Mesendoderm (in vitro differentiated cells): ENCODE measurements around the gene MPZL1.
"Not testable (repeated sequence)": the region's sequence is repeated elsewhere in the genome, so short reads cannot be mapped to it uniquely, and the experiment has no call there.

Experiments used
- DNase-seq: peaks from one replicate; pipeline ENCODE4 v3.0.0; 2013
- H2AK5ac ChIP-seq: 2 replicates; pipeline ENCODE4 v1.6.1; 2013; ENCODE audit warnings: low read length, inconsistent platforms
- H2BK120ac ChIP-seq: 2 replicates; pipeline ENCODE4 v1.6.1; 2013; ENCODE audit warnings: low read depth, mild to moderate bottlenecking, low read length, moderate library complexity, mixed read lengths
- H2BK15ac ChIP-seq: replicated peaks from 2 replicates; pipeline ENCODE4 v1.6.1; 2013; ENCODE audit warnings: low read depth, mild to moderate bottlenecking, moderate library complexity
- H2BK5ac ChIP-seq: 2 replicates; pipeline ENCODE4 v1.6.1; 2013; ENCODE audit warnings: low read length, inconsistent platforms
- H3K18ac ChIP-seq: 2 replicates; pipeline ENCODE4 v1.6.1; 2013; ENCODE audit warnings: mild to moderate bottlenecking, low read length, mixed read lengths
- H3K23ac ChIP-seq: one replicate; pipeline ENCODE4 v1.6.1; 2013; ENCODE audit warnings: low read length
- H3K27ac ChIP-seq: 2 replicates; pipeline ENCODE4 v1.5.1; 2013; ENCODE audit warnings: low read depth, mild to moderate bottlenecking, inconsistent platforms, low read length, moderate library complexity
- H3K27me3 ChIP-seq: 2 replicates; pipeline ENCODE4 v1.6.1; 2013; ENCODE audit warnings: low read length, control low read depth, mild to moderate bottlenecking, inconsistent platforms; ENCODE audit not compliant: insufficient read depth, poor library complexity
- H3K36me3 ChIP-seq: 2 replicates; pipeline ENCODE4 v1.6.1; 2013; ENCODE audit warnings: low read length, inconsistent platforms; ENCODE audit not compliant: control insufficient read depth, insufficient read depth
- H3K4ac ChIP-seq: one replicate; pipeline ENCODE4 v1.6.1; 2013; ENCODE audit warnings: low read depth, mild to moderate bottlenecking, low read length, moderate library complexity
- H3K4me1 ChIP-seq: 2 replicates; pipeline ENCODE4 v1.6.1; 2013; ENCODE audit warnings: low read depth, low read length, inconsistent platforms; ENCODE audit not compliant: control insufficient read depth
- H3K4me2 ChIP-seq: 2 replicates; pipeline ENCODE4 v1.6.1; 2013; ENCODE audit warnings: low read length
- H3K4me3 ChIP-seq: 2 replicates; pipeline ENCODE4 v1.5.1; 2013; ENCODE audit warnings: mild to moderate bottlenecking, low read length
- H3K56ac ChIP-seq: one replicate; pipeline ENCODE4 v1.6.1; 2013; ENCODE audit warnings: low read length
- H3K79me1 ChIP-seq: 2 replicates; pipeline ENCODE4 v1.6.1; 2013; ENCODE audit warnings: low read length, inconsistent platforms
- H3K79me2 ChIP-seq: 2 replicates; pipeline ENCODE4 v1.6.1; 2013; ENCODE audit warnings: mild to moderate bottlenecking, low read length; ENCODE audit not compliant: control insufficient read depth, insufficient read depth
- H3K9ac ChIP-seq: 2 replicates; pipeline ENCODE4 v1.6.1; 2013; ENCODE audit warnings: low read length, inconsistent platforms
- H4K5ac ChIP-seq: one replicate; pipeline ENCODE4 v1.6.1; 2013; ENCODE audit warnings: low read length
- H4K8ac ChIP-seq: one replicate; pipeline ENCODE4 v1.6.1; 2013; ENCODE audit warnings: low read depth, mild to moderate bottlenecking, control low read depth, low read length, moderate library complexity
- WGBS: extraction: QIAGEN DNeasy Blood & Tissue Kit; methylation state at CpG from one replicate; pipeline ENCODE4 v1.1.7; 2013; ENCODE audit warnings: low lambda C conversion rate, missing lambda C conversion rate; ENCODE audit not compliant: insufficient coverage; ENCODE audit errors: extremely low coverage; 5-methylcytosine and 5-hydroxymethylcytosine counted together

MPZL1 gene

DNA sequence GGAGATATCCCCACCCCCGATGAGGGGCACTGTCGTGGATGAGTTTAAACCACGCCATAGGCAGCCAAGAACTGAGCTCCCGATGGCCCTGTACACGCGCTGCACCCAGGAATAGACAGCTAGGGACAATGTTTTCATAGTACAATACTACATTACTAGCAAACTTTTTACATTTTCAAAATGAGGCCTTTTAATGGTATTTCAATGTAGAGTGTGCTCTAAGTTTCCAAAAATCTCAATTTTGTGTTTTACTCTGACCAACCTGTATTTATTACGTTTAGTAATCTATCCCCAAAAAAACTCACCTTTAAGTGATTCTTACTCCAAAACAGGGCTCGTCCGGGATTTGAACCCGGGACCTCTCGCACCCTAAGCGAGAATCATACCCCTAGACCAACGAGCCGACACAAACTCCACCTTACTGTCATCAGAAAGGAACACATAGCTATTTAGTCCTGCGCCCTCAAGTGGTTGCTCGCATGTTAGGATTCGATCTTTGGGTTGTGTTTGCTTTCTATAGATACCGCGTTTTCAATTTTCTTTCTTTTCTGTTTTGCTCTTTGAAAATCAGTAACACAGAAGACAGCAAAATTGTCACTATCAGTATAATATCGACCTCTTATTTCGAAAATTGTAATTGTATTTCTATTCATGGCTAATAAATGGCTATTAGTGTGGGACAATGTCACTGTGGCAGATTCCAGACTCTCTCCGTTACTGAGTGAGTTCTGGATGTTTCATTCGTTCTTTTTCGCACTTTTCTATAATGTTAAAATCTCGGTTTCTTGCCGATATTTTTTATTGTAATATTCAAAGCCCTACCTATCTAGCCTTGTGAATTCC, 6.4 kb upstream of the MPZL1 start:
- H3K4ac ChIP-seq = no peak overlapping the region
- H2BK120ac ChIP-seq = no peak overlapping the region
- H2BK5ac ChIP-seq = peak overlapping the region; percentile 30
- H3K9ac ChIP-seq = peak overlapping the region; percentile 76
- no peak overlapping the region for H3K23ac ChIP-seq
- no peaks in the 10 kb centered on the region for H3K79me1 ChIP-seq
- H3K4me3 ChIP-seq = peak overlapping the region; percentile 78
- peaks cover 9% of the 10 kb centered on the region for H3K4me1 ChIP-seq
- no peaks in the 10 kb centered on the region for H3K79me2 ChIP-seq
- peak overlapping the region; percentile 94 for H3K4me2 ChIP-seq
- no peak overlapping the region for H4K5ac ChIP-seq
- no peak overlapping the region for H3K18ac ChIP-seq
- H2AK5ac ChIP-seq = no peak overlapping the region
- no peak overlapping the region for H4K8ac ChIP-seq
- peak overlapping the region; percentile 88 for H3K56ac ChIP-seq
- no CpG with 5 or more reads among the region's 26 CpGs for WGBS
- H3K27me3 ChIP-seq = no peaks in the 10 kb centered on the region
- H3K27ac ChIP-seq = peak overlapping the region; percentile 48
- peak overlapping the region; percentile 39 for H2BK15ac ChIP-seq
- H3K36me3 ChIP-seq = no peaks in the 10 kb centered on the region
- peak; percentile 88 for DNase-seq

DNA sequence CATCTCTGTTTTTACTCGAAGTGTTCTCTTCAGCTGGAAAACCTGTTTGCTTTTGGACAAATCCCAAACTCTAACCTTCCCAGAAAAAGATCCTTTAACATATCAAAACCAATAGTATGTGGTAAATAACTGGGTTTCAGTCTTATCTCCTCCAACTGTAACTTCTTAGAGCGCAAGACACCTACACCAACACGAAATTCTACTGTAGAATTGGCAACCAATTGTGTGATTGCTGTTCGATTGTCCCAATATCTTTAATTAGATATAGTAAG, 5.8 kb upstream of the MPZL1 start:
- Histone ChIP-seq H3K79me2 (no peaks in the 10 kb centered on the region), H3K4me3 (peak overlapping the region; percentile 38), H3K4ac (no peak overlapping the region), H3K56ac (peak overlapping the region; percentile 39), H3K36me3 (no peaks in the 10 kb centered on the region), H3K79me1 (no peaks in the 10 kb centered on the region), H2BK5ac (no peak overlapping the region), H4K5ac (no peak overlapping the region), H3K4me2 (peak overlapping the region; percentile 19), H3K18ac (no peak overlapping the region), H3K27ac (no peak overlapping the region), H4K8ac (no peak overlapping the region), H3K23ac (no peak overlapping the region), H2BK120ac (no peak overlapping the region), H3K27me3 (no peaks in the 10 kb centered on the region), H3K9ac (peak overlapping the region; percentile 47), H2AK5ac (no peak overlapping the region), H2BK15ac (peak overlapping the region; percentile 39), H3K4me1 (peaks cover 12% of the 10 kb centered on the region)
- DNase-seq = no peak
- WGBS = no CpG with 5 or more reads among the region's 4 CpGs

- no CpG with 5 or more reads among the region's 3 CpGs for WGBS
- no peak overlapping the region for H3K27ac ChIP-seq
- no peaks in the 10 kb centered on the region for H3K79me1 ChIP-seq
Measured at GRCh38 chr1:167717351-167717750, 4.4 kb upstream of the MPZL1 start.

DNA sequence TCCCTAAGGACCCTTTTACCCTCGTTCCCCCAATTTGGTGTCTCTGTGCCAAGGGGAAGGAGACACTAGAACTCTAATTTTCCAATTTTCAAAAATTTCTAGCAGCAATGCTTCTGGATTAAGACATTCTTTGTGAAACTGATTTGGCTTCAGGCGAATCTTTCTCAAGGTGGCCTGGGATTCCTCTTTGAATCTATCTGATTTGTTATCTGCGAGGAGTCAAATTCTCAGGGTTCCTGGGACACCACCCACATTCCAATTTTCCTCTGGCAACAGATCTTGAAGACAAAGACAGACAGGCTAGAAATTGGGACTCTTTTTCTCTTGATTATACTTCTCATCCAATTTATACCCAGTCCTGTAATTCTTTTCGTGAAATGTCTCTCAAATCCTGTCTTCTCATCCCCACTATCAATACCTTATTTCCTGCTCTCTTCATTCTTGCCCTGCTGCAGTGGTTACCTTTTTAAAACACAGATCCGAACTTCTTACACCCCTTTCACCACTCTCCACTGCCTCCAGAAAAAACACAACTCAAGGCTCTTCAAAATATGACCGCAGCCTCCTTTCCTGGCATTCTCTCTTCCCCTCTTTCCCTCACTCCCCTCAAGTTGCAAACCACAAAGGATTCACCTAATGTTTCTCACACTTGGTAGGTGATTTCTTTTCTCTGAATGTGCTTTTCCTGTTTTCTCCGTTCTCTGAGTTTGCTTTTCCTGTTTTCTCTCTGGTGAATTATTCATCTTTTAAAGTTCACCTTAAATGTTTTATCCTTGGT, 2.7 kb upstream of the MPZL1 start:
- peak overlapping the region; percentile 43 for H3K18ac ChIP-seq

More at GRCh38 chr1:167717351-167717750, 4.4 kb upstream of the MPZL1 start:
- Histone ChIP-seq H3K23ac (no peak overlapping the region), H3K4me1 (peaks cover 12% of the 10 kb centered on the region), H2BK120ac (no peak overlapping the region), H3K27me3 (no peaks in the 10 kb centered on the region), H3K4ac (no peak overlapping the region), H4K8ac (no peak overlapping the region), H3K36me3 (no peaks in the 10 kb centered on the region), H2AK5ac (no peak overlapping the region), H3K4me2 (no peak overlapping the region), H2BK15ac (no peak overlapping the region), H3K56ac (no peak overlapping the region), H3K4me3 (no peak overlapping the region), H3K18ac (no peak overlapping the region), H3K79me2 (peaks cover 5% of the 10 kb centered on the region), H3K9ac (no peak overlapping the region), H4K5ac (no peak overlapping the region), H2BK5ac (no peak overlapping the region)
- DNase-seq = no peak

GRCh38 chr1:167719715-167720421, 1.9 kb upstream of the MPZL1 start:
- Histone ChIP-seq H2BK5ac (peak overlapping the region; percentile 51), H3K56ac (peak overlapping the region; percentile 75), H2BK120ac (peak overlapping the region; percentile 50), H3K18ac (peak overlapping the region; percentile 43), H3K4me1 (peaks cover 21% of the 10 kb centered on the region), H3K9ac (peak overlapping the region; percentile 23), H3K79me2 (peaks cover 30% of the 10 kb centered on the region), H3K27ac (peak overlapping the region; percentile 65), H2BK15ac (peak overlapping the region; percentile 65)
- H3K27me3 ChIP-seq, H3K4me2 ChIP-seq, H4K5ac ChIP-seq, H2AK5ac ChIP-seq, DNase-seq, H3K4me3 ChIP-seq, H4K8ac ChIP-seq, H3K23ac ChIP-seq, H3K4ac ChIP-seq, H3K79me1 ChIP-seq, H3K36me3 ChIP-seq: not testable (repeated sequence)
- WGBS = no CpG with 5 or more reads among the region's 25 CpGs

More for the DNA sequence above, 2.7 kb upstream of the MPZL1 start:
- peak; percentile 91 for DNase-seq
- Histone ChIP-seq H3K4me2 (no peak overlapping the region), H2BK5ac (peak overlapping the region; percentile 79), H3K4me3 (no peak overlapping the region), H4K8ac (no peak overlapping the region), H3K9ac (peak overlapping the region; percentile 54), H3K27ac (peak overlapping the region; percentile 65), H2BK120ac (peak overlapping the region; percentile 50), H3K79me1 (peaks cover under 1% of the 10 kb centered on the region), H3K4me1 (peaks cover 14% of the 10 kb centered on the region), H3K27me3 (no peaks in the 10 kb centered on the region), H3K4ac (peak overlapping the region; percentile 71), H3K36me3 (no peaks in the 10 kb centered on the region), H3K23ac (no peak overlapping the region), H3K79me2 (peaks cover 22% of the 10 kb centered on the region), H3K56ac (peak overlapping the region; percentile 83), H4K5ac (no peak overlapping the region), H2AK5ac (no peak overlapping the region), H2BK15ac (peak overlapping the region; percentile 88)
- no CpG with 5 or more reads among the region's 7 CpGs for WGBS
